ENCODE data around the gene LMBR1. TPM values are rescaled to one million over a fixed set of nuclear protein-coding genes. Genes with fewer than 3 reads are reported as not detected.
"Not testable (repeated sequence)": the region's sequence is repeated elsewhere in the genome, so short reads cannot be mapped to it uniquely, and the experiment has no call there.

LMBR1 gene
- total RNA-seq, 1 donor from 2014 or later, result 44.5 TPM

GRCh38 chr7:156819733-156820295 is 73.2 kb downstream of the LMBR1 start:
- intact Hi-C loops (cut with micrococcal nuclease), result no loop called here
- DNase-seq (no peak), ATAC-seq (no peak)

GRCh38 chr7:156818133-156818532 is 74.8 kb downstream of the LMBR1 start:
- ATAC-seq, result no peak
- DNase-seq, result no peak
- intact Hi-C loops (cut with micrococcal nuclease), result no loop called here

GRCh38 chr7:156816943-156817572 is 75.9 kb downstream of the LMBR1 start:
- intact Hi-C loops (cut with micrococcal nuclease), result no loop called here

DNA sequence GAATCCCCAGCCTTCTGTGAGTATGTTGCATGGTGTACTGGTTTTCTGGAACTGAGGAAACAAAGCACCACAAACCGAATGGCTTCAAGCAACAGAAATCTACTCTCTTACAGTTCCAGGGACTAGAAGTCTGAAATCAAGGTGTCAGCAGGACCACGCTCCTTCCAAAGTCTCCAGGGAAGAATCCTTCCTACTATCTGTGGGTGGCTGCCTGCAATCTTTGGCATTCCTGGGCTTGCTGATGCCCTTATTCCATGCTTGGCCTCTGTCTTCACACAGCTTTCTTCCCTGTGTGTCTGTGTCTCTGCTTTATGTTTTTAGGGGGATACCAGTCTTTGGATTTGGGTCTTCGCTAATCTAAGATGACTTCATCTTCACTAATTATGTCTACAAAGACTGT is 81.3 kb downstream of the LMBR1 start:
- ATAC-seq (no peak), DNase-seq (no peak)
- intact Hi-C loops (cut with micrococcal nuclease), result no loop called here

More at GRCh38 chr7:156816943-156817572, 75.9 kb downstream of the LMBR1 start:
- DNase-seq (no peak), ATAC-seq (no peak)

GRCh38 chr7:156803656-156804055 is 89.3 kb downstream of the LMBR1 start:
- ATAC-seq; intact Hi-C loops (cut with micrococcal nuclease); DNase-seq: not testable (repeated sequence)

DNA sequence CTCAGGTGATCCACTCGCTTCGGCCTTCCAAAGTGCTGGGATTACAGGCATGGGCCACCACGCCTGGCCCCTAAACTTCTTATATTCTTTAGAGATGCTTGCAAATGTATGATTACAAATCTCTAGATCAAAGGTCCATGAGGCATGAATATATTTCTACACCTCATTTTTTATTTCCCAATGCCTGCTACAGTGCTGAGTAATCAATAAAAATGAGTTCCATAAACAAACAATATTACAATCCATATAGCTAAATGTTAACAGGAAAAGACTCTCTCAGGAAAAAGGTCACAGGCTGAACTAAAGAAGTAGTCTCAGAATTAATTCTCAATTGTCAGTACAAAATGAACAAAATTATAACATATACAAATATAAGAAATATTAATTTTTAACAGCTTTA is 90.8 kb downstream of the LMBR1 start:
- ATAC-seq, result no peak
- DNase-seq, result no peak
- intact Hi-C loops (cut with micrococcal nuclease), result no loop called here

DNA sequence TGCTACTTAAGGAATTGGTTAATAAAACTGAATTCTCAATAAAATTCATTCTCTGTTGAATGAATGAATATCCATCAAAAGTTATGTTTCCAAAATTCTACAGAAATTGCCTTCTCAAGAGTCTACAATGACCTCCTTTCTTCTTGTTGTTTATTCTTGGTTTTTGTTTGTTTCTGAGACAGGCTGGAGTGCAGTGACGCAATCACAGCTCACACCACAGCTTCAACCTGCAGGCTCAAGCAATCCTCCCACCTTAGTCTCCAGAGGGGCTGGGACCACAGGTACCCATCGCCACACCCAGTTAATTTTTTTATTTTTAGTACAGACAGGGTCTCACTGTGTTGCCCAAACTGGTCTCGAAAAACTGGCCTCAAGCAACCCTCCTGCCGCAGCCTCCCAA is 97.6 kb downstream of the LMBR1 start:
- intact Hi-C loops (cut with micrococcal nuclease), result no loop called here
- ATAC-seq (no peak), DNase-seq (no peak)

- ATAC-seq, result no peak
Measured at GRCh38 chr7:156793334-156793733, 99.6 kb downstream of the LMBR1 start.

DNA sequence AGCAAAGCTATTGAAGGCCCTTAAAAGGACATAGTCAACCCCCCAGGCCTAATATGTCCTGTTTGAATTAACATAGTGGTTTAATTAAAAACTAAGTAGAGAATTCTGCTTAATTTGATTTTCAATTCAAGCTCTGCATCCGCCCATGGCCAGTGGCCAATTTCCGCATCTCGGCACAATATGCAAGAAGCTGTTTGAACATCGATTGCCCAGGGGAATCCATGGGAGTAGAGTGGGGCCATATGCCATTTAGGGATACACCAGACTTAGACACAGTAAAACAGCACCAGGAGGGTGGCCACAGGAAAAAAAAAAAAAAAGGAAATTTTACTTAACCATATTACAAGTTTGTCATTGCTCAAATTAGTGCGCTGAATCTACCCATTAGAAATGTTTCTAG is 100.4 kb downstream of the LMBR1 start:
- DNase-seq (peak; percentile 31), ATAC-seq (no peak)
- intact Hi-C loops (cut with micrococcal nuclease), result no loop called here

More at GRCh38 chr7:156793334-156793733, 99.6 kb downstream of the LMBR1 start:
- intact Hi-C loops (cut with micrococcal nuclease), result no loop called here
- no peak for DNase-seq

DNA sequence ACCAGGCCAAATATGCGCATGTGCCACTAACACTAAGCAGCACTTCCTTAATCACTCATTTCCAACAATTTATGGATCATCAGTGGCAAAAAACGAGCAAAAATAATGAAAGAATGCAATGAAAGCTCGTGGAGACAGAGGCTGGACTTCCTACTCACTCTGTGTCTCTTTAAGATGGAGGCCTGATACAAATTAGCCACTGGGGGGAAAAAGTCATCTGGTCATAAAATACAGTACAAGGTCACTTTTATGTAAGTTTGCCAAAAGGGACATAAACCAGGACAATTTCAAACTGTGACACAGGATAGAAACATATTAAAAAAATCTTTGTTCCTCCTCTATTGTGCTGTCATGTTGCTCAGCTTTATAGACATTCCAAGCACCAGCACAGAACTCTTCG is 101.7 kb downstream of the LMBR1 start:
- no peak for DNase-seq
- ATAC-seq, result no peak
- intact Hi-C loops (cut with micrococcal nuclease), result no loop called here

DNA sequence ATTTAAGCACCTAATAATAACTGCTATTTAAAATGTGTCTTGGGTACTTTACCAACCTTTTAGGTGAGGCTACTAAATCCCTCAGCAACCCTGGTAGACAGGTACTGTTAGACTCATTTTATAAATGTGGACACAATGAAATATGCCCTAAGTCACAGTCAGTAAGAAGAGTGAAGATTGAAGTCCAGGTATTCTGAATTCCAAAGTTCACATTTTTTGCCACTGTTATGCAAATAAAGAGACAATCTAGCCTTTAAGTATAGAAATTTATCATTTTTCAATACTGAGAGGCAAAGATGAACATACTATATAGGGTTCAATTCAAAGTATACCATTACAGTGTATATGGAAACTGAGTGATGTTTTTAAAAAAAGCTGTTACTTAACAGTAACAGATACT is 102.7 kb downstream of the LMBR1 start:
- intact Hi-C loops (cut with micrococcal nuclease), result no loop called here
- no peak for ATAC-seq
- DNase-seq, result no peak

GRCh38 chr7:156785998-156786543 is 106.9 kb downstream of the LMBR1 start:
- ATAC-seq (no peak), DNase-seq (no peak)
- intact Hi-C loops (cut with micrococcal nuclease), result no loop called here

GRCh38 chr7:156783864-156784263 is 109.1 kb downstream of the LMBR1 start:
- ATAC-seq (no peak), DNase-seq (no peak)
- intact Hi-C loops (cut with micrococcal nuclease), result no loop called here

DNA sequence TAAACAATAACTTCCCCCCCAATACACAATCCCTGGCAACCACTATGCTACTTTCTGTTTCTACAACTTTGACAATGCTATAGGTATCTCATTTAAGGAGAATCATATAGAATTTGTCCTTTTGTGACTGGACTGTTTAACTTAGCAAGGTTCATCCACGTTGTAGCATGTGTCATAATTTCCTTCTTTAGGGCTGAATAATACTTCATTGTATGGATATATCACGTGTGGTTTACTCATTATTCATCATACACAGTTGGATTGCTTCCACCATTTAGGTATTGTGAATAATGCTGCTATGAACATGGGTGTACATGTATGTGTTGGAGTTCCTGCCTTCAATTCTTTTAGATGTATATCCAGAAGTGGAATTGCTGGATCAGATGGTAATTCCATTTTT is 111.0 kb downstream of the LMBR1 start:
- no peak for DNase-seq
- ATAC-seq, result no peak
- intact Hi-C loops (cut with micrococcal nuclease), result no loop called here

DNA sequence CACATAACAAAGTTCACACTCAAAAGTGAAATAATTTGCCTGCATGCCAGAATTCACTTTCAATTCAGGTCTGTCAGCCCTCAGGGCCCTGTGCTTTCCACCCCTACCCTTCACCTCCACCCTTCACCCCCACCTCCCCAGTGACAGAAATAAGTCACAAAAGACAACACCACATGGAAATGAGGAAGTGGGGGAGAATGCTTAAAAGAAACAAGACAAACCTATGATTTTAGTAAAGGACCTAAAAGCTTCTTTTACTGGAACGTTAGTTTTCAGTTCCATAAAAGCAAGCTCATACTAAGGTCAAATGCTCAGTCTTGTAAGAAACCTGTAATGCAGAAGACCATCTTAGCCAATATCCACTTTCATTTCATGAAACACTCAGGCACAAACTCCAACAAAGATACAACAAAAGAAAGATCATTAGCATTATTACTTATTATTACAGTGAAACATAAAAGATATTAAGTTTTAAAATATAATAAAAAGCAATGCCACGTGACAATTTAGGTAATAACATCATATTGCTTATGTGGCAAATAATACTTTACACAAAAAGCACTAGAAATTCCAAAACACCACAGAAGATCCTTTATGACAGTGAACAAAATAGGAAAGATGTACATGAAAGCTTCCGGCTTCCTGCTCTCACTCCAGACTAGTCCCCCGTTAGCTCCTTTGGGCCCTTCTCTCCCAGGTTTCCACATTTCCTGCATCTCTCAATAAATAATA is 112.1 kb downstream of the LMBR1 start:
- DNase-seq (no peak), ATAC-seq (no peak)
- intact Hi-C loops (cut with micrococcal nuclease), result no loop called here

GRCh38 chr7:156778668-156779067 is 114.3 kb downstream of the LMBR1 start:
- DNase-seq (no peak), ATAC-seq (no peak)
- intact Hi-C loops (cut with micrococcal nuclease), result no loop called here

GRCh38 chr7:156778201-156778600 is 114.8 kb downstream of the LMBR1 start:
- intact Hi-C loops (cut with micrococcal nuclease), result no loop called here
- ATAC-seq, result no peak
- no peak for DNase-seq

- DNase-seq, result no peak
- ATAC-seq, result no peak
- intact Hi-C loops (cut with micrococcal nuclease), result no loop called here
Measured at GRCh38 chr7:156777364-156778069, 115.5 kb downstream of the LMBR1 start.

DNA sequence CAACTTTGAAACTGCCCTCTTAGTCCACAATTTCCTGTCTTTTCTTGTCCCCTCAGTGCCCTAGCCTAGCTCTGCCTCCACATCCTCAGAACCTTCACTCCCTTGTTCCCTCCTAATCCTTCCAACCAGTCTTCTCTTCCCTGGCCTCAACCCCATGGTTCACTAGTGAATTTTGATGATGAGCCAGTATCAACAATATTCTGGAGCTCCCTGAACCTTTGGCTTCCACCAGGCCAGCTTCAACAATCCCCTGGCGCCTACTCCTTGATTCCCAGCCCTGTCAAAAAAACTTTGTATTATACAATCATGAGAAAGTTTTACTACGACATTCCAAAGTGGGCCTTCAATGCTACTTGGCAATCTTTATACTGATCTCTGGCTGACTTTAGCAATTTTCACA is 116.5 kb downstream of the LMBR1 start:
- intact Hi-C loops (cut with micrococcal nuclease), result no loop called here
- ATAC-seq, result no peak
- no peak for DNase-seq

DNA sequence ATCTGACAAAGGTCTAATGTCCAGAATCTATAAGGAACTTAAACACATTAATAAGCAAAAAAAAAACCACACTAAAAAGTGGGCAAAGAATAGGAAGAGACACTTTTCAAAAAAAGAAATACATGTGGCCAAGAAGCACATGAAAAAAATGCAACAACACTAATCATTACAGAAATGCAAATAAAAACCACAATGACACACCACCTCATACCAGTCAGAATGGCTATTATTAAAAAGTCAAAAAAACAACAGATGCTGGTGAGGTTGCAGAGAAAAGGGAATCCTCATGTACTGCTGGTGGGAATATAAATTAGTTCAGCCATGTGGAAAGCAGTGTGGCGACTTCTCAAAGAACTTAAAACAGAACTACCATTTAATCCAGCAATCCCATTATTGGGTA is 119.0 kb downstream of the LMBR1 start:
- no peak for ATAC-seq
- intact Hi-C loops (cut with micrococcal nuclease), result no loop called here
- no peak for DNase-seq
